GM21528 (cell line): ENCODE results near the gene BTG4.

Experiments
- ATAC-seq: cut with Tn5 transposase; IDR thresholded peaks from one replicate; pipeline ENCODE4 v1.9.1; 2021; ENCODE audit warnings: mild to moderate bottlenecking, moderate library complexity; ENCODE audit not compliant: unreplicated experiment, low FRiP score

Gene BTG4

GRCh38 chr11:111456859-111457730 lies 55.1 kb downstream of the BTG4 start:
- ATAC-seq, result no peak

- ATAC-seq, result no peak
Measured at GRCh38 chr11:111456086-111456858, 55.9 kb downstream of the BTG4 start.

DNA sequence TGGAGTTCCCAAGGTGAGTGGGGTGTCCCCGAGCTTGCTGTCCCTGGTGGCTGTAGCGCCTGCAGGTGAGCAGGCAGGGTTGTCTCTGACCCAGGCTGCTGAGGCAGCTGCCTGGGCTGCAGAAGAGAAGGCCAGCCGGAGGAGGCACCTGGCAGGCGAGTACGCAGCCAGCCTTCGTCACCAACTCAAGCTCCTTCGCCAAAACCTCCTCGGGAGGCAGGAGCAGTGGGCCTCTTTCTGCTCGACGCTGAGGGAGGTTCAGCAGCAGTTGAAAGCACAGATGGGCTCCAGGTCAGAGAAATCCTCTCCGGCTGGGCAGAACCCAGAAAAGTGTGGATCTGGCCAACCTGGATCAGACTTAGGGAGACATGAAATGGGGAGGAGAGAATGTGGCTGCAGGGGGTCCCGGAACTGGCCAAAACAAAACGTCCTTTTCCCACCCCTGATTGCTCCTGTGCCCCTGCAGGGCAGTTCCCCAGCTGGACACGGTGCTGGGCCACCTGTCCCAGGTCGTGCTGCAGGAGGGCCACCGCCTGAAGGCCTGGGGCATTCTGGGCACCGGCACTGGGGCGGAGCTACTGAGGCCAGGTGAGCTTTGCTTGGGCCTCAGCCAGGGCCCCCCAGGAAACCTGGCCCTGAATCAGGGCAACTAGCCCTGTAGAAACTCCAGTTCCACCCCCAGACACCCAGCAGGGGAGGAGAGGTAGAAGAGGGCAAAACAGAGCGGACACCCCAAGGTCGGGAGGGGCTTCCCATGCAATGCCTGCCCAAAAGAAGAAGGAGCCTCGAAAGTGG lies 56.7 kb downstream of the BTG4 start:
- ATAC-seq, result no peak

DNA sequence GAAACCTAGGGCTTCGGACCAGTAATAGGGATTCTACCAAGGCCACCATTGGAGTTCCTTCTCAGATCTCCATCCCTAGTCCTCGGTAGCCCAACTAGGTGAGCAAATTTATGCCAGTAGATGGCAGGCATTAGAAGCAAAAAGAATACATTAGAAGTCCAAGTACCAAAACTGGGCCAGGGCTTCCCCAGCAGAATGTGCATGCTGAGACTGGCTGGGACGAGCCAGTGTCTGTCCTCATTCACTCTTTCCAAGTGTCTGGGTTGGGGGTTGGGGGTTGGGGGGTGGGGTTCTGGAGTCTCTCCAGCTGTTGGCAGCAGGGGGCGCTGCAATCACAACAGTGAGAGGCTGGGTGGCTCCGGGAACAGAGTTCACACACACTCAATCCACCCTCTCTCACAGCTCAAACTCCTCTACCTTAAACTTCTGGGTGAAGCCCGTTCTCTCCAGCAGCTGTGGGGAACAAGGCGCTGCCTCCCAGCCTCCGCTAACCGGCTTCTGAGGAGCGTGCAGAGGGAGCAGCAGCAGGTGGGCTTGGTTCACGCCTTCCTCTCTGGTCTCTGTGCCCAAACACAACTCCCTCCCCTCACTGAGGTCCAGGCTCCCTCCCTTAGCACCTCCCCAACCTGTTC lies 57.5 kb downstream of the BTG4 start:
- ATAC-seq, result no peak

- ATAC-seq, result no peak
Measured at GRCh38 chr11:111452817-111453552, 59.2 kb downstream of the BTG4 start.

DNA sequence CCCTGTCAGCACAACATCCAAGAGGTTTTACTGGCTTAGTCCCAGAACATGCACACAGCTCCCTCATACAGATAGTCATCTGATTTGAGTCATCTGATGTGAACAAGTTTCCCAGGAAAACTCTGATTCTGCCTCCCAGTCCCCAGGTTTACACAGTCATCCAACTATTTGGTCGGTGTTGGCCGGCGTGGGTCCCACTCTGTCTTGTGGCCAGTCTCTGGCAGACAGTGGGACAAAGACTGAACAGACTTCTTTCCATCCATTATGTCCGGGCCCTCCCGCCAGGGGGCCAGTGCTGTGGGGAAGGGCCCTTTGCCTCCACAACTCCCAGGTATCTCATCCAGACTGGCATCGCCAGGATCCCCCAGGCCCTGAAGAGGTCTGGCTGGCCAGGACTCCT lies 60.0 kb downstream of the BTG4 start:
- ATAC-seq, result no peak

- ATAC-seq, result peak; percentile 72
Measured at GRCh38 chr11:111450480-111451320, 61.5 kb downstream of the BTG4 start.

- ATAC-seq, result no peak
Measured at GRCh38 chr11:111449696-111450479, 62.3 kb downstream of the BTG4 start.

GRCh38 chr11:111448831-111449557 lies 63.2 kb downstream of the BTG4 start:
- ATAC-seq, result no peak

DNA sequence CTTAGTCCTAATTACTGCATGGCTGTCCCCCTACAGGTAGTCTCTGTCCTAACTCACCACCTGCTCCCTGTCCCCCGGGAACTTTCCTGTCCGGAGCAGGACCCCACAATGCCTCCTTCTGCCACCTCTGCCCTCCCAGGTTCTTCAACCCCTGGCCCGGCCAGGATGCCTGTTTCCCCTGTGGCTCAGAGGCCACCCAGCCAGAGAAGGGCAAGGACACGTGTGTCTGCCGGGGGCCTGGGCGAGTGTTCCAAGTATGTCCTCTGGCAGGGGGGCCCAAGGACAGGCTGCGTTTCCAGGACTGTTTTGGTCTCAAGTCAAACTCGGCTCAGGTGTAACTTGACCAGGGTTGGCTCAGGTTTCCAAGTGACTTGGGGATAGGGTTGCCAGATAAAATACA lies 63.8 kb downstream of the BTG4 start:
- no peak for ATAC-seq

GRCh38 chr11:111447931-111448330 lies 64.3 kb downstream of the BTG4 start:
- ATAC-seq, result no peak

DNA sequence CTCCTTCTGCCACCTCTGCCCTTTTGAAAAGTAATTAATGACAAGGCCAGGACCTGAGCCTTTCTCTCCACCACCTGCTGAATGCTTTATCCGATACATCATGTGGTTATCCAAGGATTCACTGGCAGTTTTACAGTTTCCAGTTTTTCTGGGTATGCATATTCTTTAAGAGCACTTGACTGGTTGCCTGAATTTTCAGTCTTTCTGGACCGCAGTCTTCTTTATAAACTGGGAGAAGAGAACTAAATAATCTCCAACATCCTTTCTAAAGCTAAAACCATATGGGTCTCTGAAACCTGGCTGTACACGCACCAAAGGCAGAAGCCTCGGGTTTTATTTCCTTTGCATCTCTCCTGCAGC lies 65.1 kb downstream of the BTG4 start:
- no peak for ATAC-seq

- peak; percentile 90 for ATAC-seq
Measured at GRCh38 chr11:111446404-111447111, 65.6 kb downstream of the BTG4 start.

- no peak for ATAC-seq
Measured at GRCh38 chr11:111445586-111445985, 66.6 kb downstream of the BTG4 start.
